ENCODE data around the gene THSD1.

DNA sequence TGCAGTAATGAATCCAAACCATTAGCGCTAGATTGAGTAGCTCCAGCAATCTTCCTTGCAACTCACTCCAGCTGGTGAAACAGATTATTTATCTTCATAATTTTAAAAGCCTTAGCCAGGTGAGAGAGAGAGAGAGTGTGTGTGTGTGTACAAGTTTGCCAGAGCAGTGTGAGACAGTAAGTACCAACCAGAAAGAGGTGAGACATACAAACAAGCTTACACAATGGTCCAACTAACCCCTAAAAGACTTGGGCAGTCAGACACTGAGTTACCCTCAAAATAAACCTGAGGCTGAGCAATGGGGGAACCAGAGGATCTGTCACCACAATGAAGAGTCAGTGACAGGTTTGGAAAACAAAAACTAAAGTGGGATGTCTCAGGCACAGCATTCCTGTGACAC lies 8.1 kb upstream of the THSD1 start:
- no peak for TF ChIP-seq ZNF274 (IDR thresholded peaks at IDR 0.05; ENCODE audit: low read depth, low read length)
- TF ChIP-seq YY1 (IDR thresholded peaks at IDR 0.05; ENCODE audit: insufficient read depth, insufficient read length) = no peak

Measured in NT2/D1 (cell line).